ENCODE measurements around the gene FAM47E.

GRCh38 chr4:76235407-76235806, 16.1 kb upstream of the FAM47E start:
- TF ChIP-seq CTCF (IDR thresholded peaks at IDR 0.05; ENCODE audit: low read depth, low read length, poor library complexity, severe bottlenecking) (no peak), EZH2phosphoT487 (IDR thresholded peaks at IDR 0.05; ENCODE audit: borderline replicate concordance, low read length) (no peak)

All from DOHH2 (cell line).